ENCODE measurements around the gene WFS1. TPM values are rescaled to one million over a fixed set of nuclear protein-coding genes. Genes with fewer than 3 reads are reported as not detected.

WFS1 gene
- total and polyA plus RNA-seq, 2 of the 4 experiments (the other 2 are of a cell fraction): 9.7 to 42.4 TPM

- Histone ChIP-seq H3K14ac (replicated peaks; ENCODE audit: low read depth, low read length) (no peak overlapping the region), H3K36me3 (ENCODE audit: control insufficient read depth, insufficient read depth, low read length) (no peaks in the 10 kb centered on the region), H3K9me3 (ENCODE audit: control insufficient read depth, insufficient read depth, low read length) (no peaks in the 10 kb centered on the region), H3K4ac (ENCODE audit: low read depth, low read length) (no peak overlapping the region), H3K4me1 (ENCODE audit: control insufficient read depth, insufficient read depth, low read length) (peaks cover 2% of the 10 kb centered on the region; the same call in 1 of the 2 replicates), H2BK15ac (ENCODE audit: low read depth, low read length) (no peak overlapping the region), H3K79me1 (ENCODE audit: low read depth in 1 of 2, low read length in 2 of 2) (no peaks in the 10 kb centered on the region), H3K23ac (ENCODE audit: low read depth, low read length) (no peak overlapping the region), H3K27ac (ENCODE audit: insufficient read depth, low read length) (no peak overlapping the region), H3K56ac (ENCODE audit: extremely low read depth, insufficient read depth, low read length) (no peak overlapping the region), H3K4me2 (ENCODE audit: low read depth, low read length) (no peak overlapping the region), H2AFZ (replicated peaks; ENCODE audit: low read length, poor library complexity) (no peak overlapping the region), H2AK9ac (replicated peaks; ENCODE audit: low read depth, low read length, poor library complexity) (no peak overlapping the region), H3K18ac (ENCODE audit: low read depth, low read length) (no peak overlapping the region), H2BK120ac (ENCODE audit: low read depth, low read length) (no peak overlapping the region), H3K4me3 (ENCODE audit: insufficient read depth, low read depth, low read length) (no peak overlapping the region), H2AK5ac (ENCODE audit: low read depth, low read length) (no peak overlapping the region), H3K9ac (ENCODE audit: low read depth, low read length) (no peak overlapping the region), H3K9me1 (ENCODE audit: insufficient read depth, low read length) (no peaks in the 10 kb centered on the region), H4K5ac (ENCODE audit: low read depth, low read length) (no peak overlapping the region), H3K27me3 (ENCODE audit: control insufficient read depth, insufficient read depth, low read length) (peaks cover 13% of the 10 kb centered on the region), H2BK5ac (ENCODE audit: low read depth, low read length, poor library complexity, severe bottlenecking) (no peak overlapping the region), H4K20me1 (ENCODE audit: insufficient read depth, low read length) (no peaks in the 10 kb centered on the region), H2BK20ac (ENCODE audit: low read depth, low read length) (no peak overlapping the region), H4K91ac (ENCODE audit: insufficient read depth, low read depth, low read length) (no peak overlapping the region), H4K8ac (ENCODE audit: low read depth in 2 of 2, low read length in 2 of 2) (no peak overlapping the region)
- TF ChIP-seq CTCF (conservative IDR thresholded peaks at IDR 0.05; ENCODE audit: low read depth, low read length): no peak
- TF ChIP-seq POLR2A (IDR thresholded peaks at IDR 0.05; ENCODE audit: low read depth, low read length): no peak
- no peak for TF ChIP-seq RAD21 (IDR thresholded peaks at IDR 0.05; ENCODE audit: low read length)
- no peak for TF ChIP-seq RFX5 (IDR thresholded peaks at IDR 0.05; ENCODE audit: low read depth, low read length)
- dilution Hi-C loops (cut with HindIII; ENCODE audit: low sequenced_read_pairs, unreplicated experiment): no loop called here
- CTCF ChIA-PET: no interaction called here
- no peak for DNase-seq
- POLR2A ChIA-PET (ENCODE audit: unreplicated experiment): no interaction called here
- WGBS, 2 experiments (ENCODE audit: extremely low coverage in 2 of 2, insufficient read length in 1 of 2): no CpG with 5 or more reads among the region's 4 CpGs
- in situ Hi-C loops (cut with MboI; ENCODE audit: low sequenced_read_pairs): no loop called here
- BruUV-seq (replicated peaks): no TSS peak
- ATAC-seq (ENCODE audit: low read depth): no peak
- intact Hi-C loops (cut with micrococcal nuclease): no loop called here
Measured at GRCh38 chr4:6348408-6348807, 78.8 kb downstream of the WFS1 start.

All from IMR-90 (cell line).